Lung microvascular endothelial cell (primary cell): ENCODE measurements around the gene NECTIN2. TPM values are rescaled to one million over a fixed set of nuclear protein-coding genes. Genes with fewer than 3 reads are reported as not detected.
"Not testable (repeated sequence)": the region's sequence is repeated elsewhere in the genome, so short reads cannot be mapped to it uniquely, and the experiment has no call there.

Source experiments
- DNase-seq, 2 donors: peaks; one replicate each; pipeline versions ENCODE4 v3.0.0 to v3.0.0-alpha.2; 2010; ENCODE audit warnings: low read depth in 2 of 2
- total RNA-seq: library from RNA; depleted of rRNA; stranded (reverse); fragments of >200 nt; gene quantifications from 2 replicates; pipeline ENCODE4 v1.2.1, GENCODE V29; 2014

NECTIN2 gene
- total RNA-seq, 1 donor from 2014 or later = 118 TPM

- DNase-seq = not testable (repeated sequence)
Observed at GRCh38 chr19:44882619-44883397, 36.7 kb downstream of the NECTIN2 start.

- no peak for DNase-seq
Observed at GRCh38 chr19:44883922-44884321, 37.8 kb downstream of the NECTIN2 start.

GRCh38 chr19:44884566-44884965, 38.5 kb downstream of the NECTIN2 start:
- no peak for DNase-seq

- no peak for DNase-seq
Observed at GRCh38 chr19:44886141-44886540, 40.0 kb downstream of the NECTIN2 start.

GRCh38 chr19:44887648-44888047, 41.6 kb downstream of the NECTIN2 start:
- no peak for DNase-seq

GRCh38 chr19:44888335-44888734, 42.2 kb downstream of the NECTIN2 start:
- DNase-seq = not testable (repeated sequence)

GRCh38 chr19:44889830-44890365, 43.8 kb downstream of the NECTIN2 start:
- DNase-seq = no peak

GRCh38 chr19:44890366-44891015, 44.4 kb downstream of the NECTIN2 start:
- DNase-seq = peak; percentile 100

- DNase-seq = peak in 1 of 2 donors; percentile 28
Observed at GRCh38 chr19:44891016-44891882, 45.2 kb downstream of the NECTIN2 start, which contains the start of gene TOMM40. Gene TOMM40 (plus strand): TSS chr19:44891254. CDS start chr19:44891416, 162 bp downstream.

- DNase-seq = no peak
Observed at GRCh38 chr19:44892932-44893331, 46.8 kb downstream of the NECTIN2 start.

- no peak for DNase-seq
Observed at GRCh38 chr19:44893332-44894051, 47.4 kb downstream of the NECTIN2 start.

- no peak for DNase-seq
Observed at GRCh38 chr19:44894052-44894400, 47.9 kb downstream of the NECTIN2 start.

GRCh38 chr19:44894946-44895345, 48.8 kb downstream of the NECTIN2 start:
- no peak for DNase-seq

GRCh38 chr19:44897835-44898234, 51.7 kb downstream of the NECTIN2 start:
- no peak for DNase-seq

GRCh38 chr19:44900328-44901244, 54.5 kb downstream of the NECTIN2 start:
- no peak for DNase-seq

GRCh38 chr19:44903216-44903601, 57.1 kb downstream of the NECTIN2 start:
- no peak for DNase-seq

- DNase-seq = peak; percentile 58 to 61
Observed at GRCh38 chr19:44903602-44904425, 57.7 kb downstream of the NECTIN2 start.

- no peak for DNase-seq
Observed at GRCh38 chr19:44904426-44904994, 58.4 kb downstream of the NECTIN2 start.
